IgD-negative memory B cell (primary cell): ENCODE measurements around the gene FOXL2NB. TPM values are rescaled to one million over a fixed set of nuclear protein-coding genes. Genes with fewer than 3 reads are reported as not detected.

ENCODE experiments used
- H3K27ac Mint-ChIP-seq, 3 donors: one replicate each; pipeline ENCODE4 v1.8.0; 2020 to 2022; ENCODE audit warnings: mild to moderate bottlenecking in 3 of 3, mixed read lengths in 3 of 3, moderate library complexity in 1 of 3
- H3K27me3 Mint-ChIP-seq: one replicate; pipeline ENCODE4 v1.8.0; 2021; ENCODE audit warnings: mixed read lengths
- H3K36me3 Mint-ChIP-seq: one replicate; pipeline ENCODE4 v1.8.0; 2020; ENCODE audit warnings: mild to moderate bottlenecking, mixed read lengths
- H3K4me1 Mint-ChIP-seq, 3 donors: one replicate each; pipeline ENCODE4 v1.8.0; 2020 to 2022; ENCODE audit warnings: mixed read lengths in 3 of 3, mild to moderate bottlenecking in 1 of 3
- H3K4me3 Mint-ChIP-seq, 4 donors: one replicate each; pipeline ENCODE4 v1.8.0; 2020 to 2022; ENCODE audit warnings: mild to moderate bottlenecking in 4 of 4, mixed read lengths in 4 of 4, moderate library complexity in 3 of 4
- H3K9me3 Mint-ChIP-seq, 3 donors: one replicate each; pipeline ENCODE4 v1.8.0; 2020 to 2021; ENCODE audit warnings: mixed read lengths in 3 of 3, mild to moderate bottlenecking in 1 of 3
- polyA plus RNA-seq: library from polyadenylated mRNA; unstranded; fragments of 300-500 nt; fragmentation: Illumina TruSeq; gene quantifications from one replicate; pipeline ENCODE4 v1.2.3, GENCODE V29; 2021

The FOXL2NB gene
- polyA plus RNA-seq, 1 donor from 2014 or later = not detected

- H3K4me1 Mint-ChIP-seq = no peaks in the 10 kb centered on the region
- no peak overlapping the region for H3K4me3 Mint-ChIP-seq
- H3K27ac Mint-ChIP-seq = no peak overlapping the region
Measured at GRCh38 chr3:138976047-138976446, 29.0 kb downstream of the FOXL2NB start.

DNA sequence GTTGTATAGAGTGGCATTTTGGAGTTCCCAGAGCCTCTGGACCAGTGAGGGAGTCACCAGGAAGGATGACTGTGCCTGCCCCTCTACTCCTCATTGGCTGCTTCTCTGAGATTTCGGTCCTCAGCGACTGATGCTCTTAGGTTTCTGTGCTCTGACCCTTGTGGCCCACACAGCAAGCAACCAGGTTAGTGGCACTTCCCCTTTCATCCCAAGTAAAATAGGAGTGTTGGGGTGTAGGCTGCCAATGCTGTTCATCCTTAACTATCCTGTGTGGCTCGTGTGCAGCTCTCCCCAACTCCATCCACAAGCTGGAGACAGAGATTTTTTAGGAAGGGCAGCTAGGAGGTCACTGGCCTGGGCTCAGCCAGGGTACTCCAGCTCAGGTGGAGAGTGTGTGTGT lies 37.8 kb downstream of the FOXL2NB start:
- H3K4me1 Mint-ChIP-seq = peaks cover 0 to 3% (median 0%) of the 10 kb centered on the region in 3 donors

More at GRCh38 chr3:138976047-138976446, 29.0 kb downstream of the FOXL2NB start:
- no peaks in the 10 kb centered on the region for H3K36me3 Mint-ChIP-seq
- H3K9me3 Mint-ChIP-seq = peaks cover 0 to 3% (median 0%) of the 10 kb centered on the region in 3 donors
- H3K27me3 Mint-ChIP-seq = peaks cover 15% of the 10 kb centered on the region

GRCh38 chr3:138985932-138986331 lies 38.9 kb downstream of the FOXL2NB start:
- H3K27ac Mint-ChIP-seq = no peak overlapping the region
- H3K9me3 Mint-ChIP-seq = no peaks in the 10 kb centered on the region
- H3K4me3 Mint-ChIP-seq = no peak overlapping the region
- peaks cover 0 to 3% (median 0%) of the 10 kb centered on the region in 3 donors for H3K4me1 Mint-ChIP-seq
- peaks cover 6% of the 10 kb centered on the region for H3K27me3 Mint-ChIP-seq
- H3K36me3 Mint-ChIP-seq = no peaks in the 10 kb centered on the region

More for the DNA sequence above, 37.8 kb downstream of the FOXL2NB start:
- H3K27me3 Mint-ChIP-seq = peaks cover 6% of the 10 kb centered on the region
- peaks cover 0 to 2% (median 0%) of the 10 kb centered on the region in 3 donors for H3K9me3 Mint-ChIP-seq
- no peak overlapping the region for H3K27ac Mint-ChIP-seq
- H3K36me3 Mint-ChIP-seq = no peaks in the 10 kb centered on the region
- no peak overlapping the region for H3K4me3 Mint-ChIP-seq

- Mint-ChIP-seq H3K4me3 (no peak overlapping the region), H3K4me1 (peaks cover 0 to 1% (median 0%) of the 10 kb centered on the region in 3 donors), H3K27ac (no peak overlapping the region), H3K36me3 (no peaks in the 10 kb centered on the region), H3K9me3 (no peaks in the 10 kb centered on the region), H3K27me3 (peaks cover 3% of the 10 kb centered on the region)
Measured at GRCh38 chr3:138987181-138987580, 40.2 kb downstream of the FOXL2NB start.

- no peak overlapping the region for H3K27ac Mint-ChIP-seq
- no peak overlapping the region for H3K4me3 Mint-ChIP-seq
- H3K36me3 Mint-ChIP-seq = no peaks in the 10 kb centered on the region
- peaks cover 0 to 2% (median 0%) of the 10 kb centered on the region in 3 donors for H3K4me1 Mint-ChIP-seq
- peaks cover 0 to 7% (median 4%) of the 10 kb centered on the region in 3 donors for H3K9me3 Mint-ChIP-seq
- H3K27me3 Mint-ChIP-seq = peaks cover 2% of the 10 kb centered on the region
Measured at GRCh38 chr3:138995706-138996105, 48.7 kb downstream of the FOXL2NB start.

Other genes with a start within 250 kb of the FOXL2NB start
- 9.2 TPM for gene PIK3CB, start 112.3 kb upstream of the FOXL2NB start, polyA plus RNA-seq
- gene FOXL2, start 80 bp upstream of the FOXL2NB start, polyA plus RNA-seq = not detected
- gene PRR23A, start 59.1 kb downstream of the FOXL2NB start, polyA plus RNA-seq = not detected
- not detected for gene PRR23B, start 73.7 kb downstream of the FOXL2NB start, polyA plus RNA-seq
- not detected for gene PRR23C, start 97.7 kb downstream of the FOXL2NB start, polyA plus RNA-seq